SU-DHL-6 (cell line): ENCODE results near the gene KISS1.

ENCODE experiments used
- H2AFZ ChIP-seq: fragments of 200-600 bp; sonication (generic); 2 replicates; pipeline ENCODE4 v1.6.1; 2014; ENCODE audit warnings: low read depth, mild to moderate bottlenecking, moderate library complexity, mixed read lengths, antibody characterized with exemption, low read length; ENCODE audit not compliant: severe bottlenecking
- H3F3A ChIP-seq: fragments of 200-600 bp; shearing (Covaris generic); 2 replicates; pipeline ENCODE4 v1.6.0; 2016; ENCODE audit warnings: antibody characterized with exemption, mild to moderate bottlenecking; ENCODE audit not compliant: insufficient read depth
- H3K27ac ChIP-seq: fragments of 200-600 bp; sonication (generic); 2 replicates; pipeline ENCODE4 v1.5.1; 2016; ENCODE audit warnings: low read depth, mild to moderate bottlenecking, low read length, moderate library complexity, mixed read lengths
- H3K27me3 ChIP-seq: fragments of 200-600 bp; sonication (generic), shearing (Covaris generic); 2 replicates; pipeline ENCODE4 v1.6.0; 2014; ENCODE audit warnings: mild to moderate bottlenecking, low read length
- H3K36me3 ChIP-seq: fragments of 200-600 bp; sonication (generic); 2 replicates; pipeline ENCODE4 v1.6.1; 2014; ENCODE audit warnings: mild to moderate bottlenecking, low read length, mixed read lengths
- H3K4me2 ChIP-seq: fragments of 300-600, 200-600 bp; shearing (Covaris generic), sonication (generic); 2 replicates; pipeline ENCODE4 v1.6.0; 2014; ENCODE audit warnings: low read length, low read depth, mild to moderate bottlenecking; ENCODE audit not compliant: poor library complexity, severe bottlenecking
- H3K4me3 ChIP-seq: fragments of 200-600 bp; sonication (generic); 2 replicates; pipeline ENCODE4 v1.5.1; 2014; ENCODE audit warnings: antibody characterized with exemption, low read length, mild to moderate bottlenecking, mixed read lengths; ENCODE audit not compliant: insufficient read depth, poor library complexity, severe bottlenecking
- H3K79me2 ChIP-seq: fragments of 200-600 bp; sonication (generic); 2 replicates; pipeline ENCODE4 v1.6.1; 2014; ENCODE audit warnings: mild to moderate bottlenecking, low read length, moderate library complexity; ENCODE audit not compliant: insufficient read depth
- H3K9ac ChIP-seq: fragments of 200-600 bp; sonication (generic); 2 replicates; pipeline ENCODE4 v1.7.0; 2014; ENCODE audit warnings: mild to moderate bottlenecking, low read length
- H3K9me2 ChIP-seq: fragments of 200-600 bp; sonication (generic); replicated peaks from 2 replicates; pipeline ENCODE4 v1.6.1; 2014; ENCODE audit warnings: low read length; ENCODE audit not compliant: insufficient read depth
- H3K9me3 ChIP-seq: fragments of 200-600 bp; sonication (generic); 2 replicates; pipeline ENCODE4 v1.6.1; 2014; ENCODE audit warnings: low read length, mixed read lengths; ENCODE audit not compliant: insufficient read depth
- H4K20me1 ChIP-seq: fragments of 200-600 bp; sonication (generic); 2 replicates; pipeline ENCODE4 v1.6.1; 2014; ENCODE audit warnings: low read depth, mild to moderate bottlenecking, antibody characterized with exemption, low read length, moderate library complexity, mixed read lengths
- CTCF ChIP-seq: fragments of 200-600 bp; sonication (generic); IDR thresholded peaks from one replicate; pipeline ENCODE4 v1.5.1; 2017; ENCODE audit warnings: antibody characterized with exemption, mild to moderate bottlenecking, low read length, moderate library complexity; ENCODE audit not compliant: insufficient read depth, poor library complexity, severe bottlenecking
- EZH2phosphoT487 ChIP-seq: fragments of 200-600 bp; sonication (generic), shearing (Covaris generic); conservative IDR thresholded peaks from 2 replicates; pipeline ENCODE4 v1.6.1; 2018; ENCODE audit warnings: mild to moderate bottlenecking, antibody characterized with exemption, low read length, moderate library complexity, mixed read lengths

Gene KISS1

GRCh38 chr1:204201348-204202040 is 5.2 kb upstream of the KISS1 start:
- no peak overlapping the region for H3K27ac ChIP-seq
- no peaks in the 10 kb centered on the region for H3K9me2 ChIP-seq
- no peak overlapping the region for H3K9ac ChIP-seq
- no peak overlapping the region for H2AFZ ChIP-seq
- H3K36me3 ChIP-seq: no peaks in the 10 kb centered on the region
- H4K20me1 ChIP-seq: no peaks in the 10 kb centered on the region
- no peaks in the 10 kb centered on the region for H3F3A ChIP-seq
- no peaks in the 10 kb centered on the region for H3K27me3 ChIP-seq
- no peaks in the 10 kb centered on the region for H3K9me3 ChIP-seq
- H3K4me2 ChIP-seq: no peak overlapping the region
- no peak for TF ChIP-seq EZH2phosphoT487
- no peak for TF ChIP-seq CTCF
- no peak overlapping the region for H3K4me3 ChIP-seq
- no peaks in the 10 kb centered on the region for H3K79me2 ChIP-seq

DNA sequence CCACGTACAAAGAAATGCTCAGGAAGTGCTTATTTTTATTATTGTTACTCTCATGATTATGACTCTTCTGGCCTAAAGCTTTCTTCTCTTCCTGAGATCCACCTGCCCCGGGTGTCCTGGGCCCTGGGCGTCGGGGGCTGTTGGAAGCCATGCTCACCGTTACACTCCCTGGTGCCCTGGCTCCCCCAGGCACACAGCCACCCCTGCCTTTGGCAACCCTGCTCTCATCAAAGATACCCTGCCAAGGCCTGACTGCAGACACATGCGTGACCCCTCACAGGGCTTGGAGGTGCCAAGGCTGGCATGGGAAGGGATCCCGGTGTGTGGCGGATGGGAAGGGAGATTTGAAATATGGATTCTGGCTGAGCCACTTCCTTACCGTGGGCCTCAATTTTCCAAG is 3.3 kb upstream of the KISS1 start:
- Histone ChIP-seq H3K36me3 (no peaks in the 10 kb centered on the region), H3F3A (no peaks in the 10 kb centered on the region), H3K4me2 (no peak overlapping the region), H2AFZ (no peak overlapping the region), H3K9ac (no peak overlapping the region), H3K9me3 (no peaks in the 10 kb centered on the region), H3K4me3 (no peak overlapping the region), H3K9me2 (no peaks in the 10 kb centered on the region), H3K79me2 (no peaks in the 10 kb centered on the region), H4K20me1 (no peaks in the 10 kb centered on the region), H3K27me3 (no peaks in the 10 kb centered on the region), H3K27ac (no peak overlapping the region)
- TF ChIP-seq CTCF: no peak
- no peak for TF ChIP-seq EZH2phosphoT487

- no peak overlapping the region for H3K4me3 ChIP-seq
Measured at GRCh38 chr1:204198348-204199340, 2.4 kb upstream of the KISS1 start.

More at GRCh38 chr1:204198348-204199340, 2.4 kb upstream of the KISS1 start:
- Histone ChIP-seq H3K79me2 (no peaks in the 10 kb centered on the region), H3F3A (no peaks in the 10 kb centered on the region), H3K27me3 (no peaks in the 10 kb centered on the region), H2AFZ (no peak overlapping the region), H3K9me3 (no peaks in the 10 kb centered on the region), H3K27ac (no peak overlapping the region), H4K20me1 (no peaks in the 10 kb centered on the region), H3K9me2 (no peaks in the 10 kb centered on the region), H3K9ac (no peak overlapping the region), H3K4me2 (no peak overlapping the region), H3K36me3 (no peaks in the 10 kb centered on the region)
- TF ChIP-seq CTCF (no peak), EZH2phosphoT487 (no peak)
